Esophagus squamous epithelium (tissue), 5 donors: ENCODE measurements around the gene CACNA1D. TPM values are rescaled to one million over a fixed set of nuclear protein-coding genes. Genes with fewer than 3 reads are reported as not detected.

Experiments used
- DNase-seq: peaks from one replicate; lab custom pipeline; 2025; lab: John Stamatoyannopoulos, UW
- H3K27ac ChIP-seq, 4 donors: fragments of 200-600 bp; sonication (generic); one replicate each; pipeline ENCODE4 v1.5.1; 2016 to 2019; ENCODE audit warnings: mild to moderate bottlenecking in 1 of 4
- H3K27me3 ChIP-seq, 4 donors: fragments of 200-600 bp; sonication (generic); 1 replicate in 3 of 4; 2 replicates in 1 of 4; pipeline versions ENCODE4 v1.5.1 to v1.6.0; 2017 to 2021; ENCODE audit warnings: antibody characterized with exemption in 1 of 4
- H3K36me3 ChIP-seq, 3 donors: fragments of 200-600 bp; sonication (generic); one replicate each; pipeline ENCODE4 v1.5.1; 2016 to 2019
- H3K4me1 ChIP-seq, 3 donors: fragments of 200-600 bp; sonication (generic); one replicate each; pipeline ENCODE4 v1.5.1; 2017 to 2019
- H3K4me3 ChIP-seq, 4 donors: fragments of 200-600 bp; sonication (generic); 1 replicate in 3 of 4; 2 replicates in 1 of 4; pipeline ENCODE4 v1.5.1; 2016 to 2019; ENCODE audit warnings: mild to moderate bottlenecking in 2 of 4, moderate library complexity in 1 of 4
- H3K9me3 ChIP-seq, 3 donors: fragments of 200-600 bp; sonication (generic); one replicate each; pipeline ENCODE4 v1.5.1; 2016 to 2019
- POLR2A ChIP-seq, 4 donors: fragments of 450-650 bp; IDR thresholded peaks; one replicate each; pipeline ENCODE4 v1.6.1; 2017; ENCODE audit warnings: antibody characterized with exemption in 4 of 4, mild to moderate bottlenecking in 4 of 4, moderate library complexity in 3 of 4
- WGBS, 2 donors: methylation state at CpG; one replicate each; pipeline ENCODE4 v1.1.5; 2018; 5-methylcytosine and 5-hydroxymethylcytosine counted together
- intact Hi-C: fragments of 100-400 bp; cut with DNase I; formaldehyde crosslinking; loops from one replicate; pipeline ENCODE4 v1.15.0; 2022
- total RNA-seq, 4 donors: library from RNA; depleted of rRNA; stranded (reverse); fragments of >200 nt; gene quantifications; one replicate each; pipeline ENCODE4 v1.1.0, GENCODE V29; 2016
- TF ChIP-seq, protein P1 (sequence below), 6 experiments: fragments of 450-650 bp in 4 of 6; fragments of 200-600 bp in 2 of 6; sonication (generic) in 2 of 6; IDR thresholded peaks; one replicate each; pipeline ENCODE4 v1.5.1; 2016 to 2019; ENCODE audit warnings: antibody characterized with exemption in 6 of 6, mild to moderate bottlenecking in 4 of 6, moderate library complexity in 4 of 6
- donor health status: DM: yes; HTN: yes; CAD: no.

Gene CACNA1D
- total RNA-seq, 4 donors from 2014 or later, result 0.56 to 4.5 (median 3.1) TPM

DNA sequence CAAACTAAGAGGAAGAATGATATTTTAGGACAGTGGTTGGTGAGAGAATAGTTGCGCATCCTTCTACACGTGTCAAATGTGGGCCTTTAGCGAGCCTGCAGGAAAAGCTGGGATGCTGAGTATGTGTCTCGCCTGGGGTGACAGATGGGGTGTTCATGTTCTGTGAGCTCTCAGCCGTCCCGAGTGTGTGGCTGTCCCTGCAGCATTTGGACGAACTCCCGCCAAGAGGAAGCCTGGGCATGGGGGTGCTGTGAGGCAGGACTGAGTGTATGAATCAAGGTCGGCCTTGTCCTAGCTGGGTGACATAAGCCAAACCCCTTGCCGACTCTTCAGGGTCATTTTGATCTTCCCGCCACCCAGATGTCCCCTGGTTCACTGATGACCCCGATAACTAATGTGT is 94.8 kb downstream of the CACNA1D start:
- Histone ChIP-seq H3K4me1 (no peaks in the 10 kb centered on the region), H3K9me3 (no peaks in the 10 kb centered on the region), H3K27me3 (no peaks in the 10 kb centered on the region), H3K36me3 (no peaks in the 10 kb centered on the region), H3K4me3 (no peak overlapping the region), H3K27ac (no peak overlapping the region)
- DNase-seq, result no peak
- WGBS, 2 donors, result 86 to 89% methylated on average over 11 to 12 of the region's 12 CpGs
- intact Hi-C loops, result no loop called here
- TF ChIP-seq, protein P1, sequence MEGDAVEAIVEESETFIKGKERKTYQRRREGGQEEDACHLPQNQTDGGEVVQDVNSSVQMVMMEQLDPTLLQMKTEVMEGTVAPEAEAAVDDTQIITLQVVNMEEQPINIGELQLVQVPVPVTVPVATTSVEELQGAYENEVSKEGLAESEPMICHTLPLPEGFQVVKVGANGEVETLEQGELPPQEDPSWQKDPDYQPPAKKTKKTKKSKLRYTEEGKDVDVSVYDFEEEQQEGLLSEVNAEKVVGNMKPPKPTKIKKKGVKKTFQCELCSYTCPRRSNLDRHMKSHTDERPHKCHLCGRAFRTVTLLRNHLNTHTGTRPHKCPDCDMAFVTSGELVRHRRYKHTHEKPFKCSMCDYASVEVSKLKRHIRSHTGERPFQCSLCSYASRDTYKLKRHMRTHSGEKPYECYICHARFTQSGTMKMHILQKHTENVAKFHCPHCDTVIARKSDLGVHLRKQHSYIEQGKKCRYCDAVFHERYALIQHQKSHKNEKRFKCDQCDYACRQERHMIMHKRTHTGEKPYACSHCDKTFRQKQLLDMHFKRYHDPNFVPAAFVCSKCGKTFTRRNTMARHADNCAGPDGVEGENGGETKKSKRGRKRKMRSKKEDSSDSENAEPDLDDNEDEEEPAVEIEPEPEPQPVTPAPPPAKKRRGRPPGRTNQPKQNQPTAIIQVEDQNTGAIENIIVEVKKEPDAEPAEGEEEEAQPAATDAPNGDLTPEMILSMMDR (IDR thresholded peaks at IDR 0.05), result no peak
- TF ChIP-seq POLR2A (IDR thresholded peaks at IDR 0.05), result no peak

DNA sequence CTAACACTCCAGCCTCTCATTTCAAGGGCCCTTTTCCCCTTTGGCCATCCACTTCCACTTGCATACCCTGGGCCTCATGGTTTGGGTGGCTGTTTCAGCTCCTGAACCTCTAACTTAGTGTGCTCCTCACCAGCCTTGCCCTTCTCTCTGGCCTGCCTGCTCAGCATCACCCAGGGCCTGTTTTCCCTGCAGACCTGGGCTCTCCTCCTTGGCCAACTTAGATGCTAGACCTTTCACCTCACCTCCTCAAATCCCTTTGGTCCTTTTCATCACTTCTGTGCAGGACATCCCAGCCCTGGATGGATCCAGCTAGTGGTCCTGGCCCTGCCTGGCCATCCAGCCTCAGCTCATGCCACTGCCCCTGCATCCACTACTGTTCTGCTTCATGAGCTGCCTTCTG is 95.4 kb downstream of the CACNA1D start:
- DNase-seq, result no peak
- TF ChIP-seq, protein P1 (IDR thresholded peaks at IDR 0.05), result no peak
- TF ChIP-seq POLR2A (IDR thresholded peaks at IDR 0.05), result no peak

DNA sequence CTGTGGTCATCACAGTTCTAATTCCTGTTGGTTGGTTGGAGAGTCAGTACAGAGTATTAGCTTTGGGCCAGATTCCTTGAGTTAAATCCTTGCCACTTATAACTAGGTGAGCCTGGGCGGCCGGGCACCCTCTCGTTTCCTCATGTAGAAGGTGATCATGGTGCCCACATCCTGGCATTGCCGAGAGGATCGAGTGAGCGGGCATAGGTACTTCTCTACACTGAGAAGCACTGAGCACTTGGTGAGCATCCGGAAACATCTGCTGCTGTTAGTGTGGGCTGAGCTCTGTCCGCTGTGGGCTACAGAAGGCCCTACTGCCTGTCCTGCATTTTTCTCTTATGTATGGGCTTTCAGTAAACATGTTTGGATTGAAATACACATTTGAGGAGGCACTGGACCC is 96.2 kb downstream of the CACNA1D start:
- Histone ChIP-seq H3K27me3 (no peaks in the 10 kb centered on the region), H3K36me3 (no peaks in the 10 kb centered on the region), H3K4me1 (no peaks in the 10 kb centered on the region), H3K9me3 (no peaks in the 10 kb centered on the region), H3K27ac (no peak overlapping the region), H3K4me3 (no peak overlapping the region)
- intact Hi-C loops, result no loop called here
- no peak for DNase-seq
- TF ChIP-seq, protein P1 (IDR thresholded peaks at IDR 0.05), result no peak
- TF ChIP-seq POLR2A (IDR thresholded peaks at IDR 0.05), result no peak
- WGBS, 2 donors, result 85 to 92% methylated on average over 7 to 8 of the region's 8 CpGs

More for the DNA sequence above, 95.4 kb downstream of the CACNA1D start:
- H3K36me3 ChIP-seq, result no peaks in the 10 kb centered on the region
- no peaks in the 10 kb centered on the region for H3K27me3 ChIP-seq
- no peaks in the 10 kb centered on the region for H3K9me3 ChIP-seq
- H3K4me3 ChIP-seq, result no peak overlapping the region
- H3K4me1 ChIP-seq, result no peaks in the 10 kb centered on the region
- intact Hi-C loops, result no loop called here
- H3K27ac ChIP-seq, result no peak overlapping the region

DNA sequence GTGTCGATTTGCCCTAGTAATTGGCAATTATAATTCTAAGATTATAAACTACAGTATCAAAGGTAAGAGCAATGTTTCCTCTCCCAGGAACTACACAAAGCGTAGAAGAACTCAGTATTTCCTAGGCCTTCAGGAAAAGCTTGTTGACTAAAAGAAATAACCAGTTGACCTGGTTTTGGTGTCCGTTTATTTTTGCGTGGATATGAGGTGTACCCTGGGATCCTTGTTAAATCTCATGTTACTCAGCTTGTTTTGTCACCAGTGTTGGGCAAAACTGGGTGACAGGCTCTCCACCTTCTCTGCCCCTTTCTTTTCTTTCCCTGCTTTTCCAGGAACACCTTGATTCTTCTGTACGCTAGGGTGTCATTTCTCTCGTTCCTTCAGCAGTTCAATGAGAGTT is 97.2 kb downstream of the CACNA1D start:
- WGBS, 2 donors, result 71 to 89% methylated on average over 6 of the region's 6 CpGs
- intact Hi-C loops, result no loop called here
- Histone ChIP-seq H3K36me3 (no peaks in the 10 kb centered on the region), H3K27me3 (no peaks in the 10 kb centered on the region), H3K4me1 (no peaks in the 10 kb centered on the region), H3K27ac (peak overlapping the region in 1 of 4 donors; percentile 48), H3K4me3 (no peak overlapping the region), H3K9me3 (no peaks in the 10 kb centered on the region)
- TF ChIP-seq, protein P1 (IDR thresholded peaks at IDR 0.05), result no peak
- TF ChIP-seq POLR2A (IDR thresholded peaks at IDR 0.05), result no peak
- no peak for DNase-seq

DNA sequence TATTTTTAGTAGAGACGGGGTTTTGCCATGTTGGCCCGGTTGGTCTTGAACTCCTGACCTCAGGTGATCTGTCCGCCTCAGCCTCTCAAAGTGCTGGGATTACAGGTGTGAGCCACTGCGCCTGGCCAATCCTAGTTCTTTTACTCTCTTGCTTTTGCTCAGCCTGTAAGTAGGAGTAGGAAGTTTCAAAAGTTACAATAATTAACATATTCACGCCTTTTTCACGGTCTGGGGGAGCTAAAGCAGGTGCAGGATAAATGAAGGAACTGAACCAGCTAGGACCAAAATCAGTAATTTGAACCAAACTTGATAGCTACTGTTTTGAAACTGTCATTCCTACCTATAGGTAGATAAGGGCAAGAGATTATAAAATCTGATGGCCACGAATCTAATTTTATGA is 98.5 kb downstream of the CACNA1D start:
- DNase-seq, result no peak
- Histone ChIP-seq H3K4me1 (no peaks in the 10 kb centered on the region), H3K4me3 (no peak overlapping the region), H3K27ac (no peak overlapping the region), H3K36me3 (no peaks in the 10 kb centered on the region), H3K27me3 (no peaks in the 10 kb centered on the region), H3K9me3 (no peaks in the 10 kb centered on the region)
- WGBS, 2 donors, result 80 to 89% methylated on average over 6 of the region's 7 CpGs
- no peak for TF ChIP-seq POLR2A (IDR thresholded peaks at IDR 0.05)
- TF ChIP-seq, protein P1 (IDR thresholded peaks at IDR 0.05), result no peak
- intact Hi-C loops, result no loop called here
